Inflammatory macrophage treated with lipopolysaccharide for 1 hour (primary cell): ENCODE data around the gene KPNA3.
"Not testable (repeated sequence)": the region's sequence is repeated elsewhere in the genome, so short reads cannot be mapped to it uniquely, and the experiment has no call there.

ENCODE experiments used
- DNase-seq, 2 donors: peaks; one replicate each; pipeline ENCODE4 v3.0.0-alpha.2; 2020 to 2022

KPNA3 gene

GRCh38 chr13:49740870-49741269 lies 51.6 kb downstream of the KPNA3 start:
- DNase-seq: peak; percentile 3 to 6

GRCh38 chr13:49739498-49740187 lies 52.8 kb downstream of the KPNA3 start:
- DNase-seq: no peak

GRCh38 chr13:49733181-49733951 lies 59.1 kb downstream of the KPNA3 start:
- DNase-seq: no peak

DNA sequence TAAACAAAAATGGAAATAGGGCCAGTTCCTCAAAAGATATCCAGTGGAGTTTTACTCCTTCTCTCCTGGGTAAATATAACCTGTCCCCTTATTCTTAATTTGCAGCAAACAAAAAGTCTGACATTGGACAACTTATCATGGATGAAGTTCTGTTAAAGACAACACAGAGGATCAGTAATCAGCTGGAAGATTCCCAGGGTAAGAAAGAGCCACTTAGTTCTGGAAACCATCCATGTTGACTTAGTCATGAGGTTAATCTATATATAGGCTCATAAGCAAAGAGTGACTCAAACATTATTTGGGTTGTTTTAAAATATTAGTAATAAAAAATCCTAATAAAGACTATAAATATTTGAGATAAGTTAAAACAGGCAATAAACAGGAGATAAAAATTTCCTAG lies 60.7 kb downstream of the KPNA3 start:
- DNase-seq: no peak

DNA sequence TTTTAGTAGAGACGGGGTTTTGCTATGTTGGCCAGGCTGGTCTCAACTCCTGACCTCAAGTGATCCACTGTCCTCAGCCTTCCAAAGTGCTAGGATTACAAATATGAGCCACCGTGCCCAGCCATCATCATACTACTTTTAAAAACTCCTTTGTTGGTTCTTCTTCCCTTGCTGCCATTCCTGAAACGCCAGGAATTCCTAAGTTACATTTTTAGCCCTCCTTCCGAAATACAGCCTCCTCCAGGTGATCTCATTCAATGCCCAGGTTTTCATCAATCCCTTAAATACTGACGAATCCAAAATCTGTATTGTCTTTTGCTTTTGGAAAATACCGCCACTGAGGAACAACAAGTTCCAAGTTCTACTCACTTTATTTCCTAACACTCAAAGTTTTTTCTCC lies 75.9 kb downstream of the KPNA3 start:
- DNase-seq: no peak

GRCh38 chr13:49714757-49715156 lies 77.7 kb downstream of the KPNA3 start:
- DNase-seq: no peak

DNA sequence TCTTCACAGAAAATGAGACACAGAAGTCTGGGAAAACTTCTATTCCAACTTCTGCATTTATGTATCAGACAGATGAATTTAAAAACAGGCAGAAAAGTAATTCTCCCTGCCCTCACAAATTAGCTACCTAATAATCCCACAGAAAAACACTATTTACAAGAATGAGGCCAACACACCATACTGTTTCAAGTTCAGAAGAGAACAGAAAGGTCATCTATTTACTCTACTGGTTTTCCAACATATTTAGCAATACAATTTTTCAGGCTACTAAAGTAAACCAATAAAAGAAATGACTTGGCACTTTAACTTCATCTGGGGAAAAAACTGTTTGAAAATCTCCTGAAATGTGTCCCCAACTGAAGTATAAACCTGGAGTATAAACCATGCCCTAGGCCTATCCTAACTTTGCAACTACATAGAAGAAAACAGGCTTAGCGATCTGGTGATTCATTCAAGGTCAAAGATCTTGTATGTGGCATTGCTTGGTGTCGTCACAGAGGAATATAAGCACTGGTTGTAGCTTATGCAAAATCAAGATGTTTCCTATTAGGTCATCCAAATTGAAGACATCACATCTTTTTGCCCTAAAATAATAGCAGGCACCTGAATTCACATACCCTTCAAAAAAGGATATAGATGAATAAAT lies 81.1 kb downstream of the KPNA3 start:
- DNase-seq: no peak

- DNase-seq: not testable (repeated sequence)
Observed at GRCh38 chr13:49704264-49704663, 88.2 kb downstream of the KPNA3 start.

DNA sequence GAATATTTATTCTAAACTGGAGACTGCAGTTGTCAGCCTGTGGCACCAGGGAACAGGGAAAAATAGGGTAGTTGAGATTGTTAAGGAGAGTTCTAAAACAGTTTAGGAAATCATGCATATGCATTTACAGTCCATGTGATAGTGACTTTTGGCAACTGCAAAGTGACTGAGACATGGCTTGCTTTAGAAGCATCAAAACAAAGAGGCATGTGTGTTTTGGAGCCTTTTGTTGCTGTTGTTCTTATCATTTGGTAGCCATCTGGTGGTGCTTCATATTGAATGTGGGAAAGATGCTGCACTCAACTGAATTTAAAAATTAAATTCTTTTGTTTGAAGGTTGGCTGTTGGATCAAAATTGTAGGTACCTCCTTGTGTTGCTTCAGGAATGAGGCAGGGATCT lies 91.0 kb downstream of the KPNA3 start:
- no peak for DNase-seq

- no peak for DNase-seq
Observed at GRCh38 chr13:49697468-49697867, 95.0 kb downstream of the KPNA3 start.

DNA sequence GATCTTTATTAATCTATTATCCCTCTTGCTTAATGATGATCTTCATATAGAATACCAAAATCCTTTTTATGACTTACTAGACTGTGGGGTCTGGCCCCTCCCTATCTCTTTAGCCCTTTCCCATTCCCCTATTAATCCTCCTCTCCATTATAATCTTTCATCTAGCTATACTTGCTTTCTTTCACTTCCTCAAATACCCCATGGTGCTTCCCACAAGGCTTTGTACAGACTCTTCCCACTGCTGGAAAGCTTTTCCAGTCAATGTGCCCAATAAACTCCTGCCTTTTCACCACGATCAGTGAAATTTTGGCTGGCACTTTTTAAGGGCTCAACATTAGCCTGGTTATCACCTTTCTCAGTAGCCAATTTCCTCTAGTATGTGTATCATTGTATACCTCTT lies 98.0 kb downstream of the KPNA3 start:
- DNase-seq: peak; percentile 10 to 12

GRCh38 chr13:49693877-49694276 lies 98.6 kb downstream of the KPNA3 start:
- DNase-seq: no peak

DNA sequence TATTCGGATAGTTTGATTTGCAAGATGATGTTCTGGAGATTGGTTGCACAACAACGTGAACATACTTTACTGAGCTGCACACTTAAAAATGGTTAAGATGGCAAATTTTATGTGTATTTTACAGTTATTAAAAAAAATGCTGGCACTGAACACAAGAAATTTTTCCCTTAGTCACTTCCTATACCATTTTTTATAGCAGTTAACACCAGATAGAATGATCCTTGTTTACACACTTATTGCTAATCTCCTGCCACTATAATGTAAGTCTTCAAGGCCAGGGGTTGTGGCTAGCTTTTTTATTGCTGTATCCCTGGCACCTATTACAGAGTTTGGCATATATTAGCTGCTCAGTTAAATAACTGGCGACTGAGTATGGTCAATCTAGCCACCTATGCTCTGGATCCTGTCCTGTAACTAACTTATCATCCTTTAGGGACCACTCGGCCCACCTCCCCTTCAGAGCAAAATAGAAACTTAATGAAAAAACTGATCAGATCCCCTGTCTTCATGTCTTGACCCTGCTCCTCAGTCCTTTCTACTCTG lies 99.2 kb downstream of the KPNA3 start:
- no peak for DNase-seq

DNA sequence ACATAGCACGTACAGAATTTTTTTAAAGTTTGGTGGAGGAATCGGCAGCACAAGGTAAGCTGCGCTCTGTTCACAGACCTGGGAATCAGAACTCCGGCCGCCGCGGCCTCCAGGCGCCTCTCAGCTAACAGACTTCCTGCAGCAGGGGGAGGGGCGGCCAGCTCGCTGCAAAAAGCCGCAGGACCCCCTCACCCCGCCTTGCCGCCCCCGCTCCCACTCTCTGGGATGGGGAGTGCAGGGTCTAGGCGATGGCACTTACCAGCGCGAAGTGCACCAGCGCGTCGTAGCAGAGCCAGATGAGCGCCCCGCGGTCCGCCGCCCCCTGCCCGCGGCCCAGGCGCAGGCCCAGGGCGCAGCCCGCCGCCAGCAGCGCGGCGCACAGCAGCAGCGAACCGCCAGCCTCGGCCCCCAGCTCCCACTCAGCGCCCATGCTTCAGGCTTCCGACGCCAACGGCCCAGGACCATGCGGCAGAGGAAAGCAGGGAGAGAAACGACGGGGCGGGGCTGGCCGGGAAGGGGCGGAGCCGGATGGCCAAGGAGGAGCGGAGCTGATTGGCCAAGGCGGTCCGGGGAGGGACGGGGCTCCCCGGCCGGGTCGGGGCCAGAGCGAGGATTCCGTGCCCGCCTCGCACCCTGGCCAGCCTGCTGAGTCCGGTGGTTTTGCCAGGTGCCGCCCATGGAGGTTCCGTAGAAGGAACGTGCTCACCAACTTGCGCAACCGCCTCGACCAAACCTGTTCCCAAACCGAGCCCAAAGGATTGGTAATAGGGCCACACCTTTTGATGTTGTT lies 101.3 kb downstream of the KPNA3 start, which contains the start of gene EBPL:
Gene EBPL (minus strand): TSS at position 492 of the 790 bp plus-strand sequence. CDS start 62 bp downstream, at position 430.
- DNase-seq: peak; percentile 73 to 93

DNA sequence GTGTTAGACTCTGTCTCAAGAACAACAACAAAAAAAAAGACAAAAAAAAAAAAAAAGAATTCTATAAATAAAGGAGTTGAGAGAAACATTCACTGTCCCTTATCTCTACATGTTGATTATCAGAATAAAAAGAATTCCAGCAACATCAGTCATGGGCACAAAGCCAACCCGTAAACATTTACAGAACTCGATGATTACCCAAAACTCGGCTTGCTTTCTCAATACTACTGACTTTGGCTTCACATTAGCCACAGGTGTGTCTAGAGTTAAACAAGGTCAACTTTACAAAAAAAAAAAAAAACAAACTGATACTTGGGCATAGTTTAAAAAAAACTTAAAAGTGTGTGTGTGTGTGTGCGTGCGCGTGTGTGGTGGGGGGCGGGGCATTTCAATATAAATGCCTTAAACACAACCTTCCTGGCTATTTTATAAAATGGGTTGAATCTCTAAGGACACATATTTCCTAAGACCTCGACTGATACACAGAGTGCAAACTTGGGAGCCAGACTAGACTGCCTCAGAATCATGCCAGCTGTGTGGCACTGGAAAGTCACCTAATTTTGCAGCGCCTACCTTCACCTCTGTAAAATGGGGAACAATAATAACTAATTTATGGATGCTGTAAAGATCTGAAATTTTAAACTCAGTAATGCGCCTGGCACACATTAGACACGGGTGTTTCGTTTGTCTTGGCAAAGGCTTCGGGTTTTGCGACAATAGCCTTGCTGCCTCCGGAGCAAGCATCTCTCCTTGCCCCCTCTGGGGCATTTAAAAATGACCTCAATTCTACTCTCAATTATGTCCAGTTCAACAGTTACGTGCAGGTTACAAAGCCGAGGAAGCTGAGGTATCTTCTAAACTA lies 102.1 kb downstream of the KPNA3 start:
- peak in 1 of 2 donors; percentile 13 for DNase-seq

- DNase-seq: no peak
Observed at GRCh38 chr13:49683489-49683888, 109.0 kb downstream of the KPNA3 start.

GRCh38 chr13:49681842-49682435 lies 110.5 kb downstream of the KPNA3 start:
- no peak for DNase-seq

DNA sequence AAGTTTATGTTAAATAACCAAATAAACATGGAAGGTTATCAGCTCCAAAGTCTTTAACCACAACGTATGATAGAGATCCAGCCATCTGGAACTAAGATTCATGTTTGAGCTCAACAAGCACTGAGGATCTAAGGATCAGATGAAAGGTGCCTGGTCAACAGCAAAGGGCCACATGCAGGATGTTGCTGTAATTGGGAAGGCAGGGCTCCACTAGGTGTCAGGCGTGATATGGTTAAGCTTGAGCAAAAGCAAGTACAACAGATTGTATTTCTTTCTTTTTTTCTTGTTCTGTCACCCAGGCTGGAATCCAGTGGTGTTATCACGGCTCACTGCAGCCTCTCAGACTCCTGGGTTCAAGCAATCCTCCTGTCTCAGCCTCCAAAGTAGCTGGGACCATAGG lies 113.2 kb downstream of the KPNA3 start:
- no peak for DNase-seq

DNA sequence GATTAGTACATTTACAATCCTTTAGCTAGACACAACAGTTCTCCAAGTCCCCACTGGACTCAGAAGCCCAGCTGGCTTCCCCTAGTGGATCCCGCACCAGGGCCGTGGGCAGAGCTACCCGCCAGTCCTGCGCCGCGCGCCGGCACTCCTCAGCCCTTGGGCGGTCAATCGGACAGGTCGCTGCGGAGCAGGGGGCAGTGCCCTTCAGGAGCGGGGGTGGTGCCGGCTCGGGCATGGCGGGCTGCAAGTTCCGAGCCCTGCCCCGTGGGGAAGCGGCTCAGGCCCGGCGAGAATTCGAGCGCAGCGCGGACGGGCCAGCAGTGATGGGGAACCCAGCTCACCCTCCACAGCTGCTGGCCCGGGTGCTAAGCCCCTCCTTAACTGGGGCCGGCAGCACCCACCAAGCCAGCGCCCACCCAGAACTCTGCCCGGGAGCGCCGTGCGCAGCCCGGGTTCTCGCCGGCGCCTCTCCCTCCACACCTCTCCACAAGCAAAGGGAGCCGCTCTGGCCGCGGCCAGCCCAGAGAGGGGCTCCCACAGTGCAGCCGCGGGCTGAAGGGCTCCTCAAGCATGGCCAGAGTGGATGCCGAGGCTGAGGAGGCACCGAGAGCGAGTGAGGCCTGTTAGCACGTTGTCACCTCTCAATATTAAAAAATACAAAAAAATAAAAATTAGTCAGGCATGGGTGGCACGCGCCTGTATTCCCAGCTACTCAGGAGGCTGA lies 114.1 kb downstream of the KPNA3 start:
- no peak for DNase-seq

GRCh38 chr13:49676581-49677298 lies 115.7 kb downstream of the KPNA3 start:
- DNase-seq: no peak
